GM19397 (cell line): ENCODE results near the gene PATE4.
"Not testable (repeated sequence)": the region's sequence is repeated elsewhere in the genome, so short reads cannot be mapped to it uniquely, and the experiment has no call there.

ENCODE experiments used
- ATAC-seq: cut with Tn5 transposase; IDR thresholded peaks from one replicate; pipeline ENCODE4 v1.9.1; 2021; ENCODE audit warnings: mild to moderate bottlenecking, moderate library complexity; ENCODE audit not compliant: unreplicated experiment

Gene PATE4

DNA sequence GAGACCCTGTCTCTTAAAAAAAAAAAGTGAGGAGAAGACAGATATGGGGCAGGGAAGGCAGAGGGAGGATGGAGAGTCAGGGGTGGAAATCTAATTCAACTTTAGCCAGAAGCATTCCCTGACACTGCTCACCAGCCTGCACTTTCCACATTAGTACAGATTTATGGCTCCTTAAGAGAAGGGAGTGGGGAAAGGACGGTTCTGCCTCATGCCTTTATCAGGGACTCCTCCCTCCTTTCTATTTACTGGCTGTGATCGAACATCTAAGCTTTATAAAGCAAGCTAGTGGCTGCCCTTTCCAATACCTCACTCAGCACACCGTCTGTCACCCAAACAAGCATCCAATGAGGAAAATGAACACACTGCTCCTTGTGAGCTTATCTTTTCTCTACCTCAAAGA, at the start of gene PATE4:
PATE4 (plus strand) TSS at position 301 of the 400 bp plus-strand sequence; CDS start at position 345, 44 bp downstream.
- ATAC-seq, result no peak

- ATAC-seq, result no peak
These were observed 48.4 kb upstream of the PATE4 start for GRCh38 chr11:125784678-125785077.

GRCh38 chr11:125787827-125788226, 45.3 kb upstream of the PATE4 start, which contains the start of gene PATE3:
TSS of gene PATE3 (plus strand) at chr11:125788127. CDS start at chr11:125788152, 25 bp downstream.
- ATAC-seq, result no peak

DNA sequence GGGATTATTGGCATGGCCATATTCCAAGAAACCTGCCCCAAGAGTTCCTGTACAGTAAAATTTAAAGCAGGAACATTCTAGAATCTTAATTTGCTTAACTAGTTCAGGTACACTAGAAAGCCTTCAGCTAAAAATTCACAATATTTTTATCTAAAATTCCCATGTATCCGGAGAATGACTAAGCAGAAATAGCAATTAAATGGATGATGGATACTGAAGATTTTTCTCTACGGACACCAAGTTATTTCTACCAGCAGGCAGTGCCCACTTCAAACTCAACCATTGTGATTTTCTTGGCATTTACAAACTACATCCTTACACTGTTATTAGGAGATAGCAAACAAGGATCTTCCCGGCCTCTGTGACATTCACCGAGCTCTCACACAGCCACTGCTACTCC, 42.3 kb upstream of the PATE4 start:
- ATAC-seq, result no peak

DNA sequence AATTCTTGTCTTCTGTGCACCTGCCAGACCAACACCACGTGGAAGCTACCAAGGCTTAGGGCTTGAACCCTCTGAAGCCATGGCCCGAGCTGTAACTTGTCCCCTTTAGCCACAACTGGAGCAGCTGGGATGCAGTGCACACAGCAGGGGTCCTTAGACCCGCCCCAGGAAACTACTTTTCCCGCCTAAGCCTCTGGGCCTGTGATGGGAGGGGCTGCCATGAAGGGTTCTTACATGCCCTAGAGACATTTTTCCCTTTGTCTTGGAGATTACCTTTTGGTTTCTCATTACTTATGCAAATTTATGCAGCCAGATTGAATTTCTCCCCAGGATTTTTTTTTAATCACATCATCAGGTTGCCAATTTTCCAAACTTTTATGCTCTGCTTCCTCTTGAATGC, 35.5 kb upstream of the PATE4 start:
- ATAC-seq, result no peak

DNA sequence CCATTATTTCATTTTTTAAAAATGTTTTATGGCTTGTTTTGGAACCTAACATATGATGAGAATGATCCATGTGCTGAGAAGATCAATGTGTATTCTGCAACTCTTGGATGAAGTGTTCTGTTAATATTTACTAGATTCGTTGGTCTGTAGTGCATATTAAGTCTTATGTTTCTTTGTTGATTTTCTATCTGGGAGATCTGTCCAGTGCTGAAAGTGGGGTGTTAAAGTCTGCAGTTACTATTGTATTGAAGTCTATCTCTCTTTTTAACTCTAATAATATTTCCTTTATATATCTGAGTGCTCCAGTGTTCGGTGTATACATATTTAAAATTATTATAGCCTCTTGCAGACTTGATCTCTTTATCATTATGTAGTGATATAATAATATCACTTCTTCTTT, 33.3 kb upstream of the PATE4 start:
- no peak for ATAC-seq

GRCh38 chr11:125802387-125802786, 30.7 kb upstream of the PATE4 start:
- ATAC-seq, result no peak

DNA sequence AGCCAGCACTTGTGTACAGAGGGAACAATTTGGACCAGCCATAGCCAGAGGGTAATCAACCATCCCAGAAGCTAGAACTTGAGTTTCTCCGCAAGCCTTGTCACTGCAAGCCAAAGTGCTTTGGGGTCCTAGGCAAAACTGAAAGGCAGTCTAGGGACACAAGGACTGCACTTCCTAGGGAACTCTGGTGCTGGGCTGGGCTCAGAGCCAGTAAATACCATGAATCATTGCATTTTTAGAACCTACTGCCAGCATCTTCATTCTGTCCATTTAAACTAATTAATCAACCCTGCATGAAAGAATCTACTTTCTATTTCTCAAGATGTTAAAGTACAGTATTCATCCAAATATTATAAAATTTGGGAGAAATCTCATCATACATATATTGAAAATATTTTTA, 25.2 kb upstream of the PATE4 start:
- ATAC-seq, result no peak

DNA sequence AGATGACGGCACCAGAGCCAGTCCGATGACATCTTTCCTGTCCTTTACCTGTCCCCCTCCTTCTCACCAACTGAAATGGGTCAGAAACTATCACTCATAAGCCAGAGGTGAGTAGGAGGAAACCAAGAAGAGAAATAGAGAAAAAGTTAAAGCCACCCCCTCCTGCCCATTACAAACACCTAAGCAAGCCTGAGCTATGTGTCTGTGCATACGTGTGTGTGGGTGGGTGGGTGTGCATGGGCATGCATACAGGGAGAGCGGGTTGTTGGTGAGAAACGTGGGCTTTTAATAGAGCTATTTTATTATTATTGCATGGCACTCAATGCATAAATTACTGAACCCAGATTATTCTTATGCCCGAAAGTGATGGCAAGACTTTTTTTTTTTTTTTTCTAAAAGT, 2.6 kb downstream of the PATE4 start:
- no peak for ATAC-seq

DNA sequence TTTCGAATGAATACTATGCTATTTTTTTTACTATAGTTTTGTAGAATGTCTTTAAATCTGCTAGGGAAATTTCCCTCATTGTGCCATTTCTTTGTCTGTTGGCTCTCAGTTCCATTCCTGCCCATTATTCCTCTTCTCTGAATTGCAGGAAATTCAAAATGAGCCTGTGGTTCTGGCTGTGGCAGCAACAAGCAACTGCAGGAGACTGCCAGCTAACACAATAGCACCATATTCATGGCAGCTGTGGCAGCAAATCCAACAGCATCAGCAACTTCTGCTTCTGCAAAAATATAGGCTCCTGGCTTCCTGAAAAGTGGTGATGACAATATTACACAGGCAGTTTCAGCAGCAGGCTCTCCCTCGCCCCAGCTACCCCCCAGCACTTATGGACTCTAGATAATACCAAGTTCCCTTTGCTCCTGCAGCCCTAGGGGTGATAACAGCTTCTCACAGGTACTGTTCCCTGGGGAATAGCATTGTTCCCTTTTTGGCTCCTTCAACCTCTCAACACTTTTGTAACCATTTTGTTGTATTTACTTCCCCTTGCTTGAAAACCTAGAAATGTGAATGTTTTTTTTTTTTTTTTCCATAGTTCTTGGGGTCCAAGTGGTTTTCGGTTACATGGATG, 9.3 kb downstream of the PATE4 start:
- no peak for ATAC-seq

GRCh38 chr11:125846188-125846587, 13.1 kb downstream of the PATE4 start:
- ATAC-seq, result no peak

GRCh38 chr11:125857670-125858069, 24.6 kb downstream of the PATE4 start:
- ATAC-seq, result not testable (repeated sequence)

DNA sequence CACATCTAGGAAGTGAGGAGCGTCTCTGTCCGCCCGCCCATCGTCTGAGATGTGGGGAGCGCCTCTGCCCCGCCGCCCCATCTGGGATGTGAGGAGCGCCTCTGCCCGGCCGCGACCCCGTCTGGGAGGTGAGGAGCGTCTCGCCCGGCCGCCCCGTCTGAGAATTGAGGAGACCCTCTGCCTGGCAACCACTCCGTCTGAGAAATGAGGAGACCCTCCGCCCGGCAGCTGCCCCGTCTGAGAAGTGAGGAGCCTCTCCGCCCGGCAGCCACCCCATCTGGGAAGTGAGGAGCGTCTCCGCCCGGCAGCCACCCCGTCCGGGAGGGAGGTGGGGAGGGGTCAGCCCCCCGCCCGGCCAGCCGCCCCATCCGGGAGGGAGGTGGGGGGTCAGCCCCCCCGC, 29.7 kb downstream of the PATE4 start:
- ATAC-seq, result not testable (repeated sequence)

DNA sequence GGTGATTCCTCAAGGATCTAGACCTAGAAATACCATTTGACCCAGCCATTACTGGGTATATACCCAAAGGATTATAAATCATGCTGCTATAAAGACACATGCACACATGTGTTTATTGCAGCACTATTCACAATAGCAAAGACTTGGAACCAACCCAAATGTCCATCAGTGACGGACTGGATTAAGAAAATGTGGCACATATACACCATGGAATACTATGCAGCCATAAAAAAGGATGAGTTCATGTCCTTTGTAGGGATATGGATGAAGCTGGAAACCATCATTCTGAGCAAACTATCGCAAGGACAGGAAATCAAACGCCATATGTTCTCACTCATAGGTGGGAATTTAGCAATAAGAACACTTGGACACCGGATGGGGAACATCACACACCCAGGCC, 32.2 kb downstream of the PATE4 start:
- not testable (repeated sequence) for ATAC-seq

GRCh38 chr11:125869521-125869920, 36.4 kb downstream of the PATE4 start:
- no peak for ATAC-seq

DNA sequence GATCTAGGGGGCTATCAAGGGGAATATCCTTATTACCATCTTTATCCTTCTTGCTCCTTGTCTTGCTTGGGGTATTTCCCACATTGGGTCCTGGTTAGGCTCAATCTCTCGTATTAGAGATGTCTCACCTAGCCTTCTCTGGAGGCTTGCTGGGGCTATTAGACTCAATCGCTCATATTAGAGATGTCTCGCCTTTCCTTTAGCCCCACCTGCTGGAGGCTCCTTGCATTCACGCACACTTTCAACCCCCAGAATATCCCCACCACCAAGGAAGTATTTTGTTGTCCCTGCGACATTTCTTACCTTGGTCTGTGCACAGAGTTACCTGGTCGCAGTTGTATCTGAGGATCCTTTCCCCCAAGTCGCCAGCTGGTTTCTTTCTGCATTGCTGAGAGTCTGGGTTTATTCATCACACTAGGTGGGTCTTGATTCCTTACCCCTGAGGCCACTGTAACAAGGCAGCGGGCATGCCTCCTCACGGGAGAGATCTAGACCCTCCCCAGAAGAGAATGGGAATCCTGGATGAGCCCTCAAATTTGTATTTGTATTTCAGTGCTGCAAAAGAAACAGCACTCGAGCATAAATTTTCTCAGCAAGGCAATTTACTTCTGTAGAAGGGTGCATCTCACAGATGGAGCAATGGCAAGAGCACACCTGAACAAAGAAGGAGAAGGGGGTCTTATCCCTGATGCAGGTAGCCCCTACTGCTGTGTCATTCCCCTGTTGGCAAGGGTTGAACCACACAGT, 38.4 kb downstream of the PATE4 start:
- ATAC-seq, result no peak

GRCh38 chr11:125872138-125872491, 39.0 kb downstream of the PATE4 start:
- no peak for ATAC-seq

DNA sequence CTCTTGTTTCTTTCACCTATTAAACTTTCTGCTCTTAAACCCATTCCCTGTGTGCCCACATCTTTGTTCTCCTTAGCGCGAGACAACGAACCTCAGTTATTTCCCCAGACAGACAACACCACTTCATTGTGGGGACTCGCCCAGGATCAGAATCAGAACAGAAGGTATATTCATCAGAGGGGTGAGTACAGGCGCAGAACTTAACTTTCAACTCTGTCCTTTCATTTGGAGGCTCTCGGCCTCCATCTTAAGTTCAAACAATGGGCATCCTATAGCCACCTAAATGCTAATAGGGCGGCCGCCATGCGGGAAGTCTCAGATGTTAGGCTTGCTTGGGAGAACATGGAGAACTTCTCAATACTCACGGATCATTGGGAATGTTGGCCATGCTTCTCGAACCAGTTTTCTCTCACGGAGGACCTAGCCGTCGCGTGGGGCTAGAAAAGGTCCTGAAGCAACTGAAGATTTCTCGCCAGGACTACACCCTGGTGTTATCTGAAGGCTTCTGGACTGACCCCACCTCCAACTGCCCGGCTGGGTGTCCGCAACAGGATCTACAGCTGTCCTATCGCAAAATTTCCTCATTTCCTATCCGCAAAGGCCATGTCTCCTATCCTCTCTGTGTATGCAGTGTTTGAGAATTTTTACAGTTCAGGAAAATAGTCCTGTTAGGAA, 40.9 kb downstream of the PATE4 start:
- ATAC-seq, result no peak

DNA sequence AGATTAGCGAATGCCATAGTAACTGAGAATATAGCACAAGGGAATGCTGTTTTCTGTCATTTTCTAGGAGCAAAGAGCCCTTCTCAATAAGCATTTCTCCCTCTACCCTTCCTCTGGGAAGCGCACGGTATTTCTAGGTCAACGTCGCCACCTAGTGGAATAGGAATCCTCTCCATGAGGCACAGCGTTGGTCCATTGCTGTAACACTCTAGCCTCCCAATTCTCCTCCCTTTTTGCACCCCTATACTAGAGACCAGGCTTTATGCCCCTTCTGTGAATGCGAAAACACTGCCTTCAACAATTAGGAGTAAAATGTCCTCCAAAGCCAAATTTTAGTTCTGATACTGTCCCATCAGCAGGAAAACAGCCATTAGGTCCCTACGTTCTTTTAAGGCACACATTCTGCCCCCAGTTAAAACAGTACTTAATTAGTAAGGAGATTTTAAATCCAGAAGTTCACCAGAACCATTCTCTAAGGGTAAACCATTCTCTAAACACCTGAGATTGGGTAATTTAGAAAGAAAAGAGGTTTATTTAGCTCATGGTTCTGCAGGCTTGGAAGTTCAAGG, 41.5 kb downstream of the PATE4 start:
- no peak for ATAC-seq

DNA sequence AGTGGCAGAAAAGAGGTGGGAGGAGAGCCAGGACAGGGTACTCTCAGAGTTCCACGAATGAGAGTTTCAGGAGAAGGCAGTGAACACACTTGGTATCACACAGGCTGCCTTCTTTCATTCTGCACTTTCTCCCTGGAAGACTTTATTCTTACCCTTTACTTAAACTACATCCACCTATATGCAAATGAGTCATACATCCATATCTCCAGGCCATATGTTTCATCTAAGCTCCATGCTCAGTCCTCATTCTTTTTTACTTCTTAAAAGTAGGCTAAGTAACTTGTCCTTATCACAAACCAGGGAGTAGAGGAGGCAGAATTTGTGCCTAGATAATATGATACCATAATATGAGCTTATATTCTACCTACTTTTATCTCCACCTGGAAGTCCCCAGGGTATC, 48.2 kb downstream of the PATE4 start:
- ATAC-seq, result no peak

GRCh38 chr11:125883375-125883774, 50.3 kb downstream of the PATE4 start:
- ATAC-seq, result no peak

GRCh38 chr11:125886997-125887372, 53.9 kb downstream of the PATE4 start:
- ATAC-seq, result peak; percentile 11
